Calu3 (cell line): ENCODE measurements around the gene IQGAP1. TPM values are rescaled to one million over a fixed set of nuclear protein-coding genes. Genes with fewer than 3 reads are reported as not detected.
"Not testable (repeated sequence)": the region's sequence is repeated elsewhere in the genome, so short reads cannot be mapped to it uniquely, and the experiment has no call there.

ENCODE experiments used
- BruUV-seq: library from RNA; stranded (reverse); fragments of 400-500 nt; replicated peaks from 2 replicates; lab custom pipeline; 2021; lab: Mats Ljungman, UMichigan
- CTCF ChIA-PET: fragments of 300-600 bp; sonication (Branson Sonifier 250); formaldehyde crosslinking; loops from one replicate; lab custom pipeline; 2022; ENCODE audit warnings: antibody characterized with exemption; lab: Charles Lee
- DNase-seq: peaks from one replicate; pipeline ENCODE4 v3.0.0; 2022
- H3K27ac Mint-ChIP-seq: one replicate; pipeline ENCODE4 v1.8.0; 2022; ENCODE audit warnings: mixed read lengths; ENCODE audit not compliant: unreplicated experiment
- H3K27me3 Mint-ChIP-seq: one replicate; pipeline ENCODE4 v1.8.0; 2022; ENCODE audit warnings: mixed read lengths; ENCODE audit not compliant: unreplicated experiment
- H3K36me3 Mint-ChIP-seq: one replicate; pipeline ENCODE4 v1.8.0; 2022; ENCODE audit warnings: mild to moderate bottlenecking, moderate library complexity, mixed read lengths; ENCODE audit not compliant: insufficient read depth, unreplicated experiment
- H3K4me1 Mint-ChIP-seq: one replicate; pipeline ENCODE4 v1.8.0; 2022; ENCODE audit warnings: mild to moderate bottlenecking, low read depth, mixed read lengths; ENCODE audit not compliant: unreplicated experiment
- H3K4me3 Mint-ChIP-seq: one replicate; pipeline ENCODE4 v1.8.0; 2022; ENCODE audit warnings: mild to moderate bottlenecking, low read depth, moderate library complexity, mixed read lengths; ENCODE audit not compliant: unreplicated experiment
- H3K9me3 Mint-ChIP-seq: one replicate; pipeline ENCODE4 v1.8.0; 2022; ENCODE audit warnings: low read depth, mixed read lengths; ENCODE audit not compliant: unreplicated experiment
- CTCF ChIP-seq: fragments of 200-600 bp; IDR thresholded peaks from one replicate; pipeline ENCODE4 v1.8.0; 2022; ENCODE audit warnings: antibody characterized with exemption; ENCODE audit not compliant: unreplicated experiment
- intact Hi-C: fragments of 100-400 bp; cut with micrococcal nuclease; formaldehyde crosslinking; loops from one replicate; pipeline ENCODE4 v1.10.0; 2022; ENCODE audit not compliant: unreplicated experiment
- total RNA-seq: library from RNA; stranded (reverse); gene quantifications from 2 replicates; pipeline ENCODE4 v1.2.3, GENCODE V29; 2022

Gene IQGAP1
- total RNA-seq, 1 experiment from 2014 or later: 206 TPM

GRCh38 chr15:90344662-90345061, 43.4 kb upstream of the IQGAP1 start:
- Mint-ChIP-seq H3K4me1 (peaks cover 22% of the 10 kb centered on the region), H3K27me3 (peaks cover 25% of the 10 kb centered on the region), H3K4me3 (no peak overlapping the region), H3K9me3 (no peaks in the 10 kb centered on the region), H3K27ac (no peak overlapping the region), H3K36me3 (no peaks in the 10 kb centered on the region)
- CTCF ChIA-PET: interaction anchor here (0.7 kb wide), 1 partner anchor 13 kb away, joined by 4 read pairs; no protein-coding TSS in a partner anchor
- no TSS peak for BruUV-seq
- no peak for DNase-seq
- no peak for TF ChIP-seq CTCF
- intact Hi-C loops: no loop called here

- H3K27ac Mint-ChIP-seq: no peak overlapping the region
- H3K4me1 Mint-ChIP-seq: peaks cover 15% of the 10 kb centered on the region
- H3K4me3 Mint-ChIP-seq: no peak overlapping the region
- no peak for DNase-seq
- TF ChIP-seq CTCF: no peak
- peaks cover 25% of the 10 kb centered on the region for H3K27me3 Mint-ChIP-seq
- CTCF ChIA-PET: no interaction called here
- intact Hi-C loops: no loop called here
- no peaks in the 10 kb centered on the region for H3K36me3 Mint-ChIP-seq
- no peaks in the 10 kb centered on the region for H3K9me3 Mint-ChIP-seq
- BruUV-seq: no TSS peak
Observed at GRCh38 chr15:90345857-90346256, 42.2 kb upstream of the IQGAP1 start.

- H3K4me1 Mint-ChIP-seq: peaks cover 23% of the 10 kb centered on the region
- H3K27ac Mint-ChIP-seq, intact Hi-C loops, DNase-seq, BruUV-seq, H3K4me3 Mint-ChIP-seq, H3K9me3 Mint-ChIP-seq, CTCF ChIA-PET: not testable (repeated sequence)
- peaks cover 12% of the 10 kb centered on the region for H3K36me3 Mint-ChIP-seq
- peaks cover 25% of the 10 kb centered on the region for H3K27me3 Mint-ChIP-seq
Observed at GRCh38 chr15:90347431-90348065, 40.5 kb upstream of the IQGAP1 start.

GRCh38 chr15:90348456-90348855, 39.6 kb upstream of the IQGAP1 start:
- Mint-ChIP-seq H3K9me3 (no peaks in the 10 kb centered on the region), H3K4me1 (peaks cover 23% of the 10 kb centered on the region), H3K36me3 (peaks cover 17% of the 10 kb centered on the region), H3K4me3 (no peak overlapping the region), H3K27ac (no peak overlapping the region), H3K27me3 (peaks cover 25% of the 10 kb centered on the region)
- TF ChIP-seq CTCF: no peak
- BruUV-seq: no TSS peak
- no peak for DNase-seq
- intact Hi-C loops: no loop called here
- CTCF ChIA-PET: no interaction called here

GRCh38 chr15:90349072-90349471, 39.0 kb upstream of the IQGAP1 start:
- DNase-seq: no peak
- no peak overlapping the region for H3K27ac Mint-ChIP-seq
- BruUV-seq: no TSS peak
- peaks cover 25% of the 10 kb centered on the region for H3K27me3 Mint-ChIP-seq
- H3K4me1 Mint-ChIP-seq: peaks cover 23% of the 10 kb centered on the region
- TF ChIP-seq CTCF: no peak
- peaks cover 17% of the 10 kb centered on the region for H3K36me3 Mint-ChIP-seq
- intact Hi-C loops: no loop called here
- H3K4me3 Mint-ChIP-seq: no peak overlapping the region
- CTCF ChIA-PET: no interaction called here
- H3K9me3 Mint-ChIP-seq: no peaks in the 10 kb centered on the region
